ENCODE results near the gene TBC1D22A.

The TBC1D22A gene

GRCh38 chr22:47220752-47221151 is 458.3 kb downstream of the TBC1D22A start:
- CTCF ChIA-PET, result no interaction called here
- H3K4me3 ChIP-seq (ENCODE audit: low read depth, low read length), result no peak overlapping the region
- POLR2A ChIA-PET, result no interaction called here
- no peak for DNase-seq (ENCODE audit: low read depth, low spot score)
- TF ChIP-seq CTCF (IDR thresholded peaks at IDR 0.05; ENCODE audit: insufficient read depth, low read length, missing control alignments), result no peak

- ChIA-PET POLR2A (no interaction called here), CTCF (no interaction called here)
- no peak for TF ChIP-seq CTCF (IDR thresholded peaks at IDR 0.05; ENCODE audit: insufficient read depth, low read length, missing control alignments)
- H3K4me3 ChIP-seq (ENCODE audit: low read depth, low read length), result no peak overlapping the region
- no peak for DNase-seq (ENCODE audit: low read depth, low spot score)
Observed at GRCh38 chr22:47221840-47222615, 459.6 kb downstream of the TBC1D22A start.
